Measurements from ENCODE around the gene PCDHB7.
"Not testable (repeated sequence)": the region's sequence is repeated elsewhere in the genome, so short reads cannot be mapped to it uniquely, and the experiment has no call there.

- TF ChIP-seq, protein P1, sequence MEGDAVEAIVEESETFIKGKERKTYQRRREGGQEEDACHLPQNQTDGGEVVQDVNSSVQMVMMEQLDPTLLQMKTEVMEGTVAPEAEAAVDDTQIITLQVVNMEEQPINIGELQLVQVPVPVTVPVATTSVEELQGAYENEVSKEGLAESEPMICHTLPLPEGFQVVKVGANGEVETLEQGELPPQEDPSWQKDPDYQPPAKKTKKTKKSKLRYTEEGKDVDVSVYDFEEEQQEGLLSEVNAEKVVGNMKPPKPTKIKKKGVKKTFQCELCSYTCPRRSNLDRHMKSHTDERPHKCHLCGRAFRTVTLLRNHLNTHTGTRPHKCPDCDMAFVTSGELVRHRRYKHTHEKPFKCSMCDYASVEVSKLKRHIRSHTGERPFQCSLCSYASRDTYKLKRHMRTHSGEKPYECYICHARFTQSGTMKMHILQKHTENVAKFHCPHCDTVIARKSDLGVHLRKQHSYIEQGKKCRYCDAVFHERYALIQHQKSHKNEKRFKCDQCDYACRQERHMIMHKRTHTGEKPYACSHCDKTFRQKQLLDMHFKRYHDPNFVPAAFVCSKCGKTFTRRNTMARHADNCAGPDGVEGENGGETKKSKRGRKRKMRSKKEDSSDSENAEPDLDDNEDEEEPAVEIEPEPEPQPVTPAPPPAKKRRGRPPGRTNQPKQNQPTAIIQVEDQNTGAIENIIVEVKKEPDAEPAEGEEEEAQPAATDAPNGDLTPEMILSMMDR (IDR thresholded peaks at IDR 0.05 in 8 of 11, conservative IDR thresholded peaks at IDR 0.05 in 3 of 11), result not testable (repeated sequence)
- not testable (repeated sequence) for TF ChIP-seq POLR2A, POLR2AphosphoS5 (IDR thresholded peaks at IDR 0.05)
Measured at GRCh38 chr5:141177577-141178191, 5.2 kb downstream of the PCDHB7 start, which contains the start of gene PCDHB8.
